Measurements from ENCODE around the gene USP32. TPM values are rescaled to one million over a fixed set of nuclear protein-coding genes. Genes with fewer than 3 reads are reported as not detected.
A peak's percentile ranks its signal among the peaks of the same experiment; 100 is the strongest.

The USP32 gene
- total and polyA plus RNA-seq, 10 of the 15 experiments (the other 5 are each of a cell fraction or from before 2014, with no cell fraction given) = 7.8 to 37.3 (median 25.5) TPM

DNA sequence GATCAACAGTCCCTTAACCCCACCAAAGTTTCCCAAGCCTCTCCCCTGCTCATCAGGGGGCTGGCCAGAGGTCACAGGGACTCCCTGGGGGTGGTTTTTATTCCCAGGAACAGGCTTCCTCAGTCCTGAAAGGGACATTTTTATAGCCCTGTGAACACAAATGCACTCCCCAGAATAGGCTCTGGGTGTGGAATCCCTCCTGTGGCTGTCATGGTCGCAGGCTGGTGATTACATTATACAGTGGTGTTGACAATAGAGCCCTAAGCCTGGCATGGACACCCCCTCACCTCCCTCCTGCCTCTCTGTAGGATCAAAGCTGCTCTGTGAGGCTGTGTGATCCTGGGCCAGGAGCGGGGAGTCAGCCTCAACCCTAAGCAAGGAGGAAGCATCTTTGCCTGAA, 243.6 kb downstream of the USP32 start:
- CTCF ChIA-PET = no interaction called here
- intact Hi-C loops (cut with micrococcal nuclease; ENCODE audit: unreplicated experiment) = loop anchor here (10.0 kb wide), 1 partner anchor 486 kb away; no protein-coding TSS in a partner anchor
- BruUV-seq (replicated peaks) = no TSS peak
- TF ChIP-seq YBX1 (IDR thresholded peaks at IDR 0.05) (no peak), ZBTB40 (IDR thresholded peaks at IDR 0.05; ENCODE audit: borderline replicate concordance) (no peak), EP300 (IDR thresholded peaks at IDR 0.05; ENCODE audit: borderline replicate concordance in 1 of 2, control insufficient read depth in 1 of 2, low read depth in 2 of 2, low read length in 2 of 2) (no peak), IKZF1 (conservative IDR thresholded peaks at IDR 0.05) (no peak), MEF2B (IDR thresholded peaks at IDR 0.05; ENCODE audit: partially characterized antibody, poor library complexity, severe bottlenecking) (no peak), RB1 (IDR thresholded peaks at IDR 0.05; ENCODE audit: borderline replicate concordance) (no peak), TAF1 (IDR thresholded peaks at IDR 0.05; ENCODE audit: borderline replicate concordance, low read depth, low read length) (no peak), PAX8 (IDR thresholded peaks at IDR 0.05) (no peak), BCLAF1 (IDR thresholded peaks at IDR 0.05) (no peak), IRF4 (IDR thresholded peaks at IDR 0.05; ENCODE audit: low read depth, low read length) (no peak), NR2F1 (conservative IDR thresholded peaks at IDR 0.05) (no peak), EZH2 (IDR thresholded peaks at IDR 0.05; ENCODE audit: borderline replicate concordance, control insufficient read depth, low read depth, low read length) (no peak), BMI1 (IDR thresholded peaks at IDR 0.05; ENCODE audit: borderline replicate concordance) (no peak)
- TF ChIP-seq, protein P1, sequence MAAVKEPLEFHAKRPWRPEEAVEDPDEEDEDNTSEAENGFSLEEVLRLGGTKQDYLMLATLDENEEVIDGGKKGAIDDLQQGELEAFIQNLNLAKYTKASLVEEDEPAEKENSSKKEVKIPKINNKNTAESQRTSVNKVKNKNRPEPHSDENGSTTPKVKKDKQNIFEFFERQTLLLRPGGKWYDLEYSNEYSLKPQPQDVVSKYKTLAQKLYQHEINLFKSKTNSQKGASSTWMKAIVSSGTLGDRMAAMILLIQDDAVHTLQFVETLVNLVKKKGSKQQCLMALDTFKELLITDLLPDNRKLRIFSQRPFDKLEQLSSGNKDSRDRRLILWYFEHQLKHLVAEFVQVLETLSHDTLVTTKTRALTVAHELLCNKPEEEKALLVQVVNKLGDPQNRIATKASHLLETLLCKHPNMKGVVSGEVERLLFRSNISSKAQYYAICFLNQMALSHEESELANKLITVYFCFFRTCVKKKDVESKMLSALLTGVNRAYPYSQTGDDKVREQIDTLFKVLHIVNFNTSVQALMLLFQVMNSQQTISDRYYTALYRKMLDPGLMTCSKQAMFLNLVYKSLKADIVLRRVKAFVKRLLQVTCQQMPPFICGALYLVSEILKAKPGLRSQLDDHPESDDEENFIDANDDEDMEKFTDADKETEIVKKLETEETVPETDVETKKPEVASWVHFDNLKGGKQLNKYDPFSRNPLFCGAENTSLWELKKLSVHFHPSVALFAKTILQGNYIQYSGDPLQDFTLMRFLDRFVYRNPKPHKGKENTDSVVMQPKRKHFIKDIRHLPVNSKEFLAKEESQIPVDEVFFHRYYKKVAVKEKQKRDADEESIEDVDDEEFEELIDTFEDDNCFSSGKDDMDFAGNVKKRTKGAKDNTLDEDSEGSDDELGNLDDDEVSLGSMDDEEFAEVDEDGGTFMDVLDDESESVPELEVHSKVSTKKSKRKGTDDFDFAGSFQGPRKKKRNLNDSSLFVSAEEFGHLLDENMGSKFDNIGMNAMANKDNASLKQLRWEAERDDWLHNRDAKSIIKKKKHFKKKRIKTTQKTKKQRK (IDR thresholded peaks at IDR 0.05; ENCODE audit: low read depth, low read length) = no peak

More for the DNA sequence above, 243.6 kb downstream of the USP32 start:
- H3K36me3 ChIP-seq (ENCODE audit: control insufficient read depth in 2 of 2, insufficient read depth in 2 of 2, low read length in 1 of 2) = no peaks in the 10 kb centered on the region
- in situ Hi-C loops (cut with MboI) = loop anchor here (10.0 to 25.0 kb wide), 2 partner anchors 276 to 489 kb away; partner anchors contain the start of gene CHCT1
- POLR2A ChIA-PET = interaction anchor here (0.8 kb wide), 1 partner anchor 10 kb away, joined by 3 read pairs; no protein-coding TSS in a partner anchor
- SMC1A ChIA-PET (ENCODE audit: uncharacterized antibody, unreplicated experiment) = interaction anchor here (1.0 kb wide), 2 partner anchors 27 to 291 kb away, joined by 3 to 5 read pairs; no protein-coding TSS in a partner anchor
- WGBS (ENCODE audit: insufficient coverage, insufficient replicate concordance, low lambda C conversion rate, missing lambda C conversion rate) = 0% methylated on average over 2 of the region's 2 CpGs
- no peak overlapping the region for H3K27ac ChIP-seq (ENCODE audit: control insufficient read depth, insufficient read depth)
- H3K27me3 ChIP-seq (replicated peaks in 1 of 2; ENCODE audit: control insufficient read depth in 2 of 2, insufficient read depth in 2 of 2, low read length in 1 of 2) = peaks cover 4 to 17% of the 10 kb centered on the region in 2 experiments
- no peak overlapping the region for H3K4me2 ChIP-seq (ENCODE audit: control insufficient read depth, insufficient read depth)
- H3K79me2 ChIP-seq (ENCODE audit: control insufficient read depth, insufficient read depth, low read length) = no peaks in the 10 kb centered on the region
- ATAC-seq (peak; percentile 17; the same call in 1 of the 3 replicates), DNase-seq (ENCODE audit: low read depth, low spot score) (no peak), FAIRE-seq (no peak)
- no peak overlapping the region for H3K9ac ChIP-seq (ENCODE audit: control insufficient read depth, insufficient read depth, low read length)
- peaks cover 2% of the 10 kb centered on the region; the same call in 1 of the 2 replicates for H3K4me1 ChIP-seq (ENCODE audit: control insufficient read depth, insufficient read depth, low read length)
- no peak overlapping the region for H2AFZ ChIP-seq (ENCODE audit: control insufficient read depth, low read depth, low read length)
- RAD21 ChIA-PET (ENCODE audit: unreplicated experiment) = no interaction called here
- no peaks in the 10 kb centered on the region for H4K20me1 ChIP-seq (ENCODE audit: control insufficient read depth, insufficient read depth)
- no peak overlapping the region for H3K4me3 ChIP-seq
- no peaks in the 10 kb centered on the region; the same call in 2 of the 3 replicates for H3K9me3 ChIP-seq (replicated peaks; ENCODE audit: control insufficient read depth, insufficient read depth, low read length)

All from GM12878 (cell line).